ENCODE results near the gene TBC1D9B.

GRCh38 chr5:179867079-179867465, 40.6 kb downstream of the TBC1D9B start:
- TF ChIP-seq CTCF (IDR thresholded peaks at IDR 0.05) (no peak), EHMT2 (IDR thresholded peaks at IDR 0.05; ENCODE audit: low read depth) (no peak), KDM1A (IDR thresholded peaks at IDR 0.05; ENCODE audit: low read depth) (no peak), USF2 (IDR thresholded peaks at IDR 0.05) (no peak), POLR2A (IDR thresholded peaks at IDR 0.05; ENCODE audit: low read length) (no peak), TFCP2L1 (CRISPR knock-in tag; IDR thresholded peaks at IDR 0.05) (no peak), CHD2 (IDR thresholded peaks at IDR 0.05; ENCODE audit: low read length, partially characterized antibody) (no peak), GATA3 (IDR thresholded peaks at IDR 0.05; ENCODE audit: borderline replicate concordance) (no peak), JUN (IDR thresholded peaks at IDR 0.05) (no peak), ZSCAN20 (CRISPR knock-in tag; IDR thresholded peaks at IDR 0.05) (no peak)

All from A549 (cell line).